DND-41 (cell line): ENCODE measurements around the gene HEPN1.

ENCODE experiments used
- CTCF ChIP-seq: IDR thresholded peaks from 2 replicates; pipeline ENCODE4 v1.5.1; 2012; ENCODE audit warnings: borderline replicate concordance, low read length, moderate library complexity, mild to moderate bottlenecking; ENCODE audit not compliant: poor library complexity, severe bottlenecking; ENCODE audit errors: extremely low read depth
- EZH2 ChIP-seq: IDR thresholded peaks from 3 replicates; pipeline ENCODE4 v1.6.1; 2012; ENCODE audit warnings: borderline replicate concordance, low read depth, mild to moderate bottlenecking, moderate library complexity, low read length, inconsistent platforms; ENCODE audit not compliant: severe bottlenecking

- TF ChIP-seq CTCF (no peak), EZH2 (no peak)
Observed at GRCh38 chr11:124900464-124900863, 18.6 kb upstream of the HEPN1 start.
